ENCODE data around the gene BOLA2B.

BOLA2B gene

GRCh38 chr16:30187971-30188561, 5.4 kb downstream of the BOLA2B start:
- in situ Hi-C loops (cut with HindIII; ENCODE audit: low sequenced_read_pairs), result no loop called here
- TF ChIP-seq, protein P1, sequence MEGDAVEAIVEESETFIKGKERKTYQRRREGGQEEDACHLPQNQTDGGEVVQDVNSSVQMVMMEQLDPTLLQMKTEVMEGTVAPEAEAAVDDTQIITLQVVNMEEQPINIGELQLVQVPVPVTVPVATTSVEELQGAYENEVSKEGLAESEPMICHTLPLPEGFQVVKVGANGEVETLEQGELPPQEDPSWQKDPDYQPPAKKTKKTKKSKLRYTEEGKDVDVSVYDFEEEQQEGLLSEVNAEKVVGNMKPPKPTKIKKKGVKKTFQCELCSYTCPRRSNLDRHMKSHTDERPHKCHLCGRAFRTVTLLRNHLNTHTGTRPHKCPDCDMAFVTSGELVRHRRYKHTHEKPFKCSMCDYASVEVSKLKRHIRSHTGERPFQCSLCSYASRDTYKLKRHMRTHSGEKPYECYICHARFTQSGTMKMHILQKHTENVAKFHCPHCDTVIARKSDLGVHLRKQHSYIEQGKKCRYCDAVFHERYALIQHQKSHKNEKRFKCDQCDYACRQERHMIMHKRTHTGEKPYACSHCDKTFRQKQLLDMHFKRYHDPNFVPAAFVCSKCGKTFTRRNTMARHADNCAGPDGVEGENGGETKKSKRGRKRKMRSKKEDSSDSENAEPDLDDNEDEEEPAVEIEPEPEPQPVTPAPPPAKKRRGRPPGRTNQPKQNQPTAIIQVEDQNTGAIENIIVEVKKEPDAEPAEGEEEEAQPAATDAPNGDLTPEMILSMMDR (IDR thresholded peaks at IDR 0.05; ENCODE audit: low read depth, low read length, missing control alignments), result no peak

GRCh38 chr16:30187556-30187865, 6.0 kb downstream of the BOLA2B start:
- in situ Hi-C loops (cut with HindIII; ENCODE audit: low sequenced_read_pairs), result no loop called here
- DNase-seq (ENCODE audit: low read depth), result no peak
- TF ChIP-seq, protein P1 (IDR thresholded peaks at IDR 0.05; ENCODE audit: low read depth, low read length, missing control alignments), result no peak
- H3K4me3 ChIP-seq (ENCODE audit: low read depth, low read length), result no peak overlapping the region

More at GRCh38 chr16:30187971-30188561, 5.4 kb downstream of the BOLA2B start:
- H3K4me3 ChIP-seq (ENCODE audit: low read depth, low read length), result no peak overlapping the region
- no peak for DNase-seq (ENCODE audit: low read depth)

GRCh38 chr16:30186782-30187555, 6.5 kb downstream of the BOLA2B start:
- DNase-seq (ENCODE audit: low read depth), result no peak
- no peak overlapping the region for H3K4me3 ChIP-seq (ENCODE audit: low read depth, low read length)
- TF ChIP-seq, protein P1 (IDR thresholded peaks at IDR 0.05; ENCODE audit: low read depth, low read length, missing control alignments), result peak; percentile 63
- in situ Hi-C loops (cut with HindIII; ENCODE audit: low sequenced_read_pairs), result no loop called here

GRCh38 chr16:30186444-30186781, 7.1 kb downstream of the BOLA2B start:
- in situ Hi-C loops (cut with HindIII; ENCODE audit: low sequenced_read_pairs), result no loop called here
- TF ChIP-seq, protein P1 (IDR thresholded peaks at IDR 0.05; ENCODE audit: low read depth, low read length, missing control alignments), result no peak
- no peak overlapping the region for H3K4me3 ChIP-seq (ENCODE audit: low read depth, low read length)
- no peak for DNase-seq (ENCODE audit: low read depth)

DNA sequence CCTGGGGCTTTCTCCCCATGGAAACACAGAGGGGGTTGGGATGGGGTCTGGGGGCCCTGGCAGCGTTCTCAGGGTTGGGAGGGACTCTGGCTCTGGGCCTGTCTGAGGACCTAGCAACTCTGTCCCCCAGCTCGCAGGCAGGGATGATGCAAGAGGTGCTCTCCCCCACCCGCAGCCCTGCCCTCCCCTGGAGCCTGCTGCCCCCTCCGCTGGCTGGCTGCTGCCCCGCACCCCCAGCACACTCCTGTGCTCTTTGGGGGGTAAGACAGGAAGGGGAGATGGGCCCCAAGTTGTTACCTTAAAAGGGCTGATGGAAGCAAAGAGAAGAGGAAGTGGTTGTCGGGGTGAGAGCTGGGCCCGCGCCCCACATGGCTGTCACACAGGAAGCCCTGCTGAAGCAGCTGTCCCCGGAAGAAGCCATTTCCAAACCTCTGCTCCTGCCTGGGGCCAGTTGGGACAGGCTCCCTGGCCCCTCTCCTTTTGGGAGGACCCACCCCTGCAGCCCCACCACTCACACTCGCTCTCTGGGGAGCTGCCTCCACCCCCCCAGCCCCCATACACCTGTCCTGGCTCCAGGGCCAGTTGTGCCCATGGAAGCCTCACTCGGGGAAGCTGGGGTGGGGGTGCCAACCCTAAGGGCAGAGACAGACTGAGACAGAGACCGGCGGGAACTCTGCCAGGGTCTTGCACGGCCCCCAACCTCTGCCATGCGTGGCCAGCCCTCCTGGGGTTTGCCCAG, 7.6 kb downstream of the BOLA2B start:
- in situ Hi-C loops (cut with HindIII; ENCODE audit: low sequenced_read_pairs), result no loop called here
- TF ChIP-seq, protein P1 (IDR thresholded peaks at IDR 0.05; ENCODE audit: low read depth, low read length, missing control alignments), result no peak
- H3K4me3 ChIP-seq (ENCODE audit: low read depth, low read length), result no peak overlapping the region
- DNase-seq (ENCODE audit: low read depth), result no peak

- TF ChIP-seq, protein P1 (IDR thresholded peaks at IDR 0.05; ENCODE audit: low read depth, low read length, missing control alignments), result no peak
- no peak for DNase-seq (ENCODE audit: low read depth)
- in situ Hi-C loops (cut with HindIII; ENCODE audit: low sequenced_read_pairs), result no loop called here
- no peak overlapping the region for H3K4me3 ChIP-seq (ENCODE audit: low read depth, low read length)
These were observed 8.4 kb downstream of the BOLA2B start for GRCh38 chr16:30184891-30185682.

Data from astrocyte of the cerebellum (primary cell).